WTC11 (cell line): ENCODE results near the gene KIAA1958. TPM values are rescaled to one million over a fixed set of nuclear protein-coding genes. Genes with fewer than 3 reads are reported as not detected.

ENCODE experiments used
- ATAC-seq: fragments of 200-7000 bp; cut with Tn5 transposase; 2 replicates; pipeline ENCODE4 v1.10.0; 2021; ENCODE audit warnings: mild to moderate bottlenecking, moderate library complexity
- CTCF ChIA-PET: fragments of 300-600 bp; sonication (Branson Sonifier 250); formaldehyde crosslinking; loops from one replicate; lab custom pipeline; 2021; ENCODE audit warnings: antibody characterized with exemption; lab: Charles Lee
- POLR2A ChIA-PET: fragments of 350-600 bp; sonication (Branson Sonifier 250); formaldehyde crosslinking; loops from one replicate; lab custom pipeline; 2021; ENCODE audit warnings: antibody characterized with exemption; lab: Charles Lee
- DNase-seq: peaks from one replicate; pipeline ENCODE4 v3.0.0; 2021; ENCODE audit warnings: low spot score
- H3K27ac Mint-ChIP-seq: 2 replicates; pipeline ENCODE4 v1.8.0; 2021; ENCODE audit warnings: mixed read lengths
- H3K27me3 Mint-ChIP-seq: 2 replicates; pipeline ENCODE4 v1.8.0; 2021; ENCODE audit warnings: low read depth, mild to moderate bottlenecking, moderate library complexity, mixed read lengths
- H3K36me3 Mint-ChIP-seq: 2 replicates; pipeline ENCODE4 v1.8.0; 2021; ENCODE audit warnings: mixed read lengths
- H3K4me1 Mint-ChIP-seq: 2 replicates; pipeline ENCODE4 v1.8.0; 2022; ENCODE audit warnings: mixed read lengths
- H3K4me3 Mint-ChIP-seq: 2 replicates; pipeline ENCODE4 v1.8.0; 2021; ENCODE audit warnings: mild to moderate bottlenecking, moderate library complexity, mixed read lengths
- H3K9me3 Mint-ChIP-seq: 2 replicates; pipeline ENCODE4 v1.8.0; 2021; ENCODE audit warnings: mixed read lengths
- CBFB ChIP-seq: sonication (generic); formaldehyde crosslinking; IDR thresholded peaks from 2 replicates; pipeline ENCODE4 v1.8.1; 2022; ENCODE audit warnings: mild to moderate bottlenecking, low read depth, missing genetic modification reagents
- ELF4 ChIP-seq: sonication (generic); formaldehyde crosslinking; IDR thresholded peaks from 2 replicates; pipeline ENCODE4 v1.8.1; 2022; ENCODE audit warnings: low read depth, mild to moderate bottlenecking, moderate library complexity, missing genetic modification reagents
- EMX1 ChIP-seq: fragments of 250-450 bp; sonication (Bioruptor Pico); IDR thresholded peaks from 2 replicates; pipeline ENCODE4 v1.8.0; 2021; ENCODE audit warnings: mild to moderate bottlenecking
- FOXK1 ChIP-seq: sonication (generic); formaldehyde crosslinking; IDR thresholded peaks from 2 replicates; pipeline ENCODE4 v1.8.0; 2022; ENCODE audit warnings: mild to moderate bottlenecking, moderate library complexity, missing genetic modification reagents
- FOXP1 ChIP-seq: sonication (generic); formaldehyde crosslinking; IDR thresholded peaks from 2 replicates; pipeline ENCODE4 v1.8.0; 2022; ENCODE audit warnings: missing genetic modification reagents, mild to moderate bottlenecking, moderate library complexity, borderline replicate concordance
- GTF2I ChIP-seq: fragments of 250-450 bp; sonication (Bioruptor Pico); conservative IDR thresholded peaks from 2 replicates; pipeline ENCODE4 v1.4.0; 2021; ENCODE audit warnings: mild to moderate bottlenecking
- KAT7 ChIP-seq: sonication (generic); formaldehyde crosslinking; IDR thresholded peaks from 2 replicates; pipeline ENCODE4 v1.8.1; 2023; ENCODE audit warnings: missing genetic modification reagents, mild to moderate bottlenecking, borderline replicate concordance
- MXD4 ChIP-seq: fragments of 250-450 bp; sonication (Bioruptor Pico); IDR thresholded peaks from 2 replicates; pipeline ENCODE4 v1.8.0; 2021; ENCODE audit warnings: mild to moderate bottlenecking, moderate library complexity, borderline replicate concordance
- NR3C1 ChIP-seq: sonication (generic); formaldehyde crosslinking; conservative IDR thresholded peaks from 2 replicates; pipeline ENCODE4 v1.8.1; 2023; ENCODE audit warnings: low read depth, mild to moderate bottlenecking, missing genetic modification reagents
- RELA ChIP-seq: sonication (generic); formaldehyde crosslinking; IDR thresholded peaks from 2 replicates; pipeline ENCODE4 v1.8.1; 2022; ENCODE audit warnings: missing genetic modification reagents, mild to moderate bottlenecking, borderline replicate concordance
- RORB ChIP-seq: fragments of 250-450 bp; sonication (Bioruptor Pico); IDR thresholded peaks from 2 replicates; pipeline ENCODE4 v1.9.0; 2021; ENCODE audit warnings: mild to moderate bottlenecking
- TCF7 ChIP-seq: sonication (generic); formaldehyde crosslinking; IDR thresholded peaks from 2 replicates; pipeline ENCODE4 v1.8.0; 2022; ENCODE audit warnings: mild to moderate bottlenecking, low read depth, missing genetic modification reagents, moderate library complexity
- TP53 ChIP-seq: sonication (generic); formaldehyde crosslinking; IDR thresholded peaks from 2 replicates; pipeline ENCODE4 v1.8.1; 2023; ENCODE audit warnings: mild to moderate bottlenecking, missing genetic modification reagents
- ZNF121 ChIP-seq: sonication (generic); formaldehyde crosslinking; IDR thresholded peaks from 2 replicates; pipeline ENCODE4 v1.8.0; 2023; ENCODE audit warnings: missing genetic modification reagents
- ZNF423 ChIP-seq: fragments of 250-450 bp; sonication (Bioruptor Pico); IDR thresholded peaks from 2 replicates; pipeline ENCODE4 v2.1.2; 2022; ENCODE audit warnings: mild to moderate bottlenecking, moderate library complexity
- total RNA-seq: library from RNA; stranded (reverse); gene quantifications from 3 replicates; pipeline ENCODE4 v1.2.3, GENCODE V29; 2021
- TF ChIP-seq, protein P1 (sequence below): fragments of 250-450 bp; sonication (Bioruptor Pico); IDR thresholded peaks from 2 replicates; pipeline ENCODE4 v1.9.0; 2021; ENCODE audit warnings: mild to moderate bottlenecking
- TF ChIP-seq, protein P2 (sequence below): sonication (generic); formaldehyde crosslinking; IDR thresholded peaks from 2 replicates; pipeline ENCODE4 v1.8.0; 2023; ENCODE audit warnings: mild to moderate bottlenecking, missing genetic modification reagents
- TF ChIP-seq, protein P3 (sequence below): sonication (generic); formaldehyde crosslinking; IDR thresholded peaks from 2 replicates; pipeline ENCODE4 v1.8.1; 2023; ENCODE audit warnings: mild to moderate bottlenecking, moderate library complexity, missing genetic modification reagents

KIAA1958 gene
- total RNA-seq, 1 experiment from 2014 or later: 41.0 TPM

DNA sequence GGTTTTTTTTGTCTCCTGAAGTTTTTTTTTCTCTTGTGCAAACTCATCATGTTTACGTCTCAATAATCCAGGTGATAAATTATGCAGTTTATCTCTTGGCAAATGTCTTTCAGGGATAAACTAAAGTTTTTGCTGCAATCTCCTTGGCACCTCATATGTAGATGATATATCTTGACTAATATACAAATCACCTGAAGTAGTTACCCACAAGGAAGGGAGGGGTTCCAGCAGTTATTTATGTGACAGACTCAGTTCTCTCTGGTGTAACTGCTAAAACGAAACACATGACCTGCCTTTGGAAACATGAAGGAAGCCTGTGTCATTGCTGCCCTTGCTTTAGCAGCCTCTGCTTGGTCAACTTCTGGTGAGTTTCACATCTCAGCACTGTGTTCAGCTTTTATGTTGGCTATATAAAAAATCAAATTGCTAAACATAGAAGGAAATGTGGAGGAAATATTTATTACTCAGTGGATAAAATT lies 39.3 kb upstream of the KIAA1958 start:
- no peaks in the 10 kb centered on the region for H3K27me3 Mint-ChIP-seq
- POLR2A ChIA-PET: no interaction called here
- no peaks in the 10 kb centered on the region for H3K4me1 Mint-ChIP-seq
- ATAC-seq (no peak), DNase-seq (no peak)
- TF ChIP-seq NR3C1 (CRISPR knock-in tag) (no peak), FOXP1 (CRISPR knock-in tag) (no peak), CBFB (CRISPR knock-in tag) (no peak), TCF7 (CRISPR knock-in tag) (no peak), TP53 (CRISPR knock-in tag) (no peak)
- no peak overlapping the region for H3K4me3 Mint-ChIP-seq
- H3K36me3 Mint-ChIP-seq: no peaks in the 10 kb centered on the region
- no peaks in the 10 kb centered on the region for H3K9me3 Mint-ChIP-seq
- CTCF ChIA-PET: no interaction called here
- H3K27ac Mint-ChIP-seq: no peak overlapping the region

DNA sequence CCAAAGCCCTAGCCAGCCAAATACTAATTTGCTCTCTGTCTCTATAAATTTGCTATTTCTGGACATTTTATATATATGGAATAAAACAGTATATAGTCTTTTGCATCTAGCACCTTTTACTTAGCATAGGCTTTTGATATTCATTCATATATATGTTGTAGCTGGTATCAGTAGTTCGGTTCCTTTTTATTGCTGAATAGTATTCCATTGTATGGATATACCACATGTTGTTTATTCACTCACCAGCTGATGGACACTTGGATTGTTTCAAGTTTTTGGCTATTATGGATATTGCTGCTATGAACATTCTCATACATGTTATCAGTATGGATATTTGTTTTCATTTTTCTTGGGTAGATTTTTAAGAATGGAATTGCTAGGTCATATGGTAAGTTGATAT lies 23.8 kb upstream of the KIAA1958 start:
- ChIA-PET POLR2A (no interaction called here), CTCF (interaction anchor here (1.0 kb wide), 1 partner anchor 20 kb away, joined by 3 read pairs; no protein-coding TSS in a partner anchor)
- H3K27me3 Mint-ChIP-seq: no peaks in the 10 kb centered on the region
- peaks cover 32% of the 10 kb centered on the region for H3K36me3 Mint-ChIP-seq
- TF ChIP-seq, protein P1, sequence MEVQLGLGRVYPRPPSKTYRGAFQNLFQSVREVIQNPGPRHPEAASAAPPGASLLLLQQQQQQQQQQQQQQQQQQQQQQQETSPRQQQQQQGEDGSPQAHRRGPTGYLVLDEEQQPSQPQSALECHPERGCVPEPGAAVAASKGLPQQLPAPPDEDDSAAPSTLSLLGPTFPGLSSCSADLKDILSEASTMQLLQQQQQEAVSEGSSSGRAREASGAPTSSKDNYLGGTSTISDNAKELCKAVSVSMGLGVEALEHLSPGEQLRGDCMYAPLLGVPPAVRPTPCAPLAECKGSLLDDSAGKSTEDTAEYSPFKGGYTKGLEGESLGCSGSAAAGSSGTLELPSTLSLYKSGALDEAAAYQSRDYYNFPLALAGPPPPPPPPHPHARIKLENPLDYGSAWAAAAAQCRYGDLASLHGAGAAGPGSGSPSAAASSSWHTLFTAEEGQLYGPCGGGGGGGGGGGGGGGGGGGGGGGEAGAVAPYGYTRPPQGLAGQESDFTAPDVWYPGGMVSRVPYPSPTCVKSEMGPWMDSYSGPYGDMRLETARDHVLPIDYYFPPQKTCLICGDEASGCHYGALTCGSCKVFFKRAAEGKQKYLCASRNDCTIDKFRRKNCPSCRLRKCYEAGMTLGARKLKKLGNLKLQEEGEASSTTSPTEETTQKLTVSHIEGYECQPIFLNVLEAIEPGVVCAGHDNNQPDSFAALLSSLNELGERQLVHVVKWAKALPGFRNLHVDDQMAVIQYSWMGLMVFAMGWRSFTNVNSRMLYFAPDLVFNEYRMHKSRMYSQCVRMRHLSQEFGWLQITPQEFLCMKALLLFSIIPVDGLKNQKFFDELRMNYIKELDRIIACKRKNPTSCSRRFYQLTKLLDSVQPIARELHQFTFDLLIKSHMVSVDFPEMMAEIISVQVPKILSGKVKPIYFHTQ (CRISPR knock-in tag): no peak
- TF ChIP-seq ZNF423: no peak
- no peak for TF ChIP-seq RORB
- 0 out of 2 replicates have a peak, but pooled peaks have one; percentile 49 for TF ChIP-seq GTF2I (CRISPR knock-in tag)
- no peak for TF ChIP-seq EMX1
- TF ChIP-seq, all 79 proteins: peak for 1
- no peak overlapping the region for H3K27ac Mint-ChIP-seq
- no peak for ATAC-seq
- no peaks in the 10 kb centered on the region for H3K4me1 Mint-ChIP-seq
- H3K9me3 Mint-ChIP-seq: peaks cover 10% of the 10 kb centered on the region
- no peak for DNase-seq
- no peak overlapping the region for H3K4me3 Mint-ChIP-seq

DNA sequence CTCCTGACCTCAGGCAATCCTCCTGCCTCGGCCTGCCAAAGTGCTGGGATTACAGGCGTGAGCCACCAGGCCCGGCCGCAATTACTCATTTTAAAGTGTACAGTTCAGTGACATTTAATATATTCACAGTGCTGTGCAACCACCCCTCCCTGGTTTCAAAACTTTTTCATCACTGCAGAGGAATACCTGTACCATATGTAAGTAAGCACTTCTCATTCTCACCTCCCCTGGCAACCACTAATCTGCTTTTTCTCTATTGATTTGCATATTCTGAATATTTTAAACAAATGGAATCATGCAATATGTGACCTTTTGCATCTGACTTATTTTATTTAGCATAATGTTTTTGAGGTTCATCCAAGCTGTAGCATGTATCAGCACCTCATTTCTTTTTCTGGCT lies 21.3 kb upstream of the KIAA1958 start:
- peaks cover 7% of the 10 kb centered on the region for H3K9me3 Mint-ChIP-seq
- H3K36me3 Mint-ChIP-seq: peaks cover 17% of the 10 kb centered on the region
- CTCF ChIA-PET: no interaction called here
- H3K4me3 Mint-ChIP-seq: no peak overlapping the region
- TF ChIP-seq, protein P2, sequence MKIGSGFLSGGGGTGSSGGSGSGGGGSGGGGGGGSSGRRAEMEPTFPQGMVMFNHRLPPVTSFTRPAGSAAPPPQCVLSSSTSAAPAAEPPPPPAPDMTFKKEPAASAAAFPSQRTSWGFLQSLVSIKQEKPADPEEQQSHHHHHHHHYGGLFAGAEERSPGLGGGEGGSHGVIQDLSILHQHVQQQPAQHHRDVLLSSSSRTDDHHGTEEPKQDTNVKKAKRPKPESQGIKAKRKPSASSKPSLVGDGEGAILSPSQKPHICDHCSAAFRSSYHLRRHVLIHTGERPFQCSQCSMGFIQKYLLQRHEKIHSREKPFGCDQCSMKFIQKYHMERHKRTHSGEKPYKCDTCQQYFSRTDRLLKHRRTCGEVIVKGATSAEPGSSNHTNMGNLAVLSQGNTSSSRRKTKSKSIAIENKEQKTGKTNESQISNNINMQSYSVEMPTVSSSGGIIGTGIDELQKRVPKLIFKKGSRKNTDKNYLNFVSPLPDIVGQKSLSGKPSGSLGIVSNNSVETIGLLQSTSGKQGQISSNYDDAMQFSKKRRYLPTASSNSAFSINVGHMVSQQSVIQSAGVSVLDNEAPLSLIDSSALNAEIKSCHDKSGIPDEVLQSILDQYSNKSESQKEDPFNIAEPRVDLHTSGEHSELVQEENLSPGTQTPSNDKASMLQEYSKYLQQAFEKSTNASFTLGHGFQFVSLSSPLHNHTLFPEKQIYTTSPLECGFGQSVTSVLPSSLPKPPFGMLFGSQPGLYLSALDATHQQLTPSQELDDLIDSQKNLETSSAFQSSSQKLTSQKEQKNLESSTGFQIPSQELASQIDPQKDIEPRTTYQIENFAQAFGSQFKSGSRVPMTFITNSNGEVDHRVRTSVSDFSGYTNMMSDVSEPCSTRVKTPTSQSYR (CRISPR knock-in tag): no peak
- TF ChIP-seq MXD4 (CRISPR knock-in tag) (no peak), ELF4 (CRISPR knock-in tag) (no peak), FOXK1 (CRISPR knock-in tag) (no peak), ZNF121 (CRISPR knock-in tag) (no peak), RELA (CRISPR knock-in tag) (no peak), CBFB (CRISPR knock-in tag) (no peak), KAT7 (CRISPR knock-in tag) (no peak)
- TF ChIP-seq, protein P3, sequence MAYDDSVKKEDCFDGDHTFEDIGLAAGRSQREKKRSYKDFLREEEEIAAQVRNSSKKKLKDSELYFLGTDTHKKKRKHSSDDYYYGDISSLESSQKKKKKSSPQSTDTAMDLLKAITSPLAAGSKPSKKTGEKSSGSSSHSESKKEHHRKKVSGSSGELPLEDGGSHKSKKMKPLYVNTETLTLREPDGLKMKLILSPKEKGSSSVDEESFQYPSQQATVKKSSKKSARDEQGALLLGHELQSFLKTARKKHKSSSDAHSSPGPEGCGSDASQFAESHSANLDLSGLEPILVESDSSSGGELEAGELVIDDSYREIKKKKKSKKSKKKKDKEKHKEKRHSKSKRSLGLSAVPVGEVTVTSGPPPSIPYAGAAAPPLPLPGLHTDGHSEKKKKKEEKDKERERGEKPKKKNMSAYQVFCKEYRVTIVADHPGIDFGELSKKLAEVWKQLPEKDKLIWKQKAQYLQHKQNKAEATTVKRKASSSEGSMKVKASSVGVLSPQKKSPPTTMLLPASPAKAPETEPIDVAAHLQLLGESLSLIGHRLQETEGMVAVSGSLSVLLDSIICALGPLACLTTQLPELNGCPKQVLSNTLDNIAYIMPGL (CRISPR knock-in tag): no peak
- POLR2A ChIA-PET: no interaction called here
- H3K27ac Mint-ChIP-seq: no peak overlapping the region
- H3K4me1 Mint-ChIP-seq: no peaks in the 10 kb centered on the region
- ATAC-seq (no peak), DNase-seq (no peak)
- H3K27me3 Mint-ChIP-seq: no peaks in the 10 kb centered on the region
